T-helper 2 cell treated with Interferon-gamma antibody and Interleukin-4, amounts not matched to agents 5 μg/mL and 100 μg/mL, for 36 hours (primary cell): ENCODE measurements around the gene C5orf63.
A peak's percentile ranks its signal among the peaks of the same experiment; 100 is the strongest.
"Not testable (repeated sequence)": the region's sequence is repeated elsewhere in the genome, so short reads cannot be mapped to it uniquely, and the experiment has no call there.

Experiments
- DNase-seq: peaks from one replicate; pipeline ENCODE4 v3.0.0; 2021; ENCODE audit warnings: low spot score
- H3K27ac Mint-ChIP-seq: one replicate; pipeline ENCODE4 v1.8.0; 2021; ENCODE audit warnings: mild to moderate bottlenecking, mixed read lengths
- H3K27me3 Mint-ChIP-seq: one replicate; pipeline ENCODE4 v1.8.0; 2021; ENCODE audit warnings: low read depth, mixed read lengths
- H3K36me3 Mint-ChIP-seq: one replicate; pipeline ENCODE4 v1.8.0; 2021; ENCODE audit warnings: low read depth, mixed read lengths
- H3K4me1 Mint-ChIP-seq: one replicate; pipeline ENCODE4 v1.8.0; 2021; ENCODE audit warnings: low read depth, mixed read lengths
- H3K4me3 Mint-ChIP-seq: one replicate; pipeline ENCODE4 v1.8.0; 2022; ENCODE audit warnings: mild to moderate bottlenecking, moderate library complexity, mixed read lengths
- H3K9me3 Mint-ChIP-seq: one replicate; pipeline ENCODE4 v1.8.0; 2021; ENCODE audit warnings: mixed read lengths

Gene C5orf63

GRCh38 chr5:127031147-127031862, 42.0 kb downstream of the C5orf63 start:
- no peak for DNase-seq

DNA sequence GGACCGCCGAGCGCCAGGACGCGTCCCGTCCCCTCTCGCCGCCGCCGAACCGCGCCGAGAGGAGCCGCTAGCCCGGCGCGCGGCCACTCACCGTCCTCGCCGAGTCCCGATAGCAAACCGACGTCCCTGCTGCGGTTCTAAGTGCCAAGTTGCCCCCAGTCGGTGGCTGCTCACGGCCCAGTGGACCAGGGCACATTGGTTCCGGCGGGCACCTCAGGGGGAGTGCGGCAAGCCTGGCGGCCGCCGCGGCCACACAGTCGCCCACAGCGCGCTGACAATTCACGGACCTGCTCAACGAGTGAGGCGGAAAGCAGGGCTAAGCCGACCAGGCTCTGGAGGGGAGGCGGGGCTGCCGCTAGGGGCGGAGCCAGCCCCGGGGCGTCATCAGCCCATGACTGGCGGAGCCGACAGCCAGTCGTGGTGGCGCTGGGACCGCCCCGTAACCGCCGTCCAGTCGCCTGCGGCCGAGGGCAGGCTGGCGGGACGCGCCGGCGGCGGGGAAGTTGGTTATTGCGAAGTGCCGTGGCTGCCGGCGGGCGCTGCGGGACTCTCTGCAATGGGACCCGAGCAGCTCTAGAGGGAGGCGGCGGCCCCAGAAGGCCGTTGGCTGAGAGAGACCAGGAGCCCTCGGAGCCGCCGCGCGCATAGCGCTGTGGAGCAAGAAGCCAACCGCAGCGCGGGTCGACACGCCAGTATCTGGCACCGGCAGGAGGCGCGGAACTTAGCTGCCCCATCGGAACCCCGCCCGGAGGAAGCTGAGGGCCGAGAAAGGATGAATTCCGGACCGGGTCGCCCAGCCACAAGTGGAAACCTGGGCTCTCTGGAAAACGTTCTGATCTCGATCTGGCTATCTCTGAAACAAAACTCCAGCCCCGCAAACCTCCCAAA, 42.8 kb downstream of the C5orf63 start, which contains the start of gene MARCHF3:
TSS of gene MARCHF3 (minus strand) at position 300 of the 888 bp plus-strand sequence. CDS start 112,387 bp downstream, outside the sequence.
- DNase-seq = peak; percentile 97
- Mint-ChIP-seq H3K4me1 (peaks cover 9% of the 10 kb centered on the region), H3K27ac (peak within 1 kb of the TSS; percentile 61), H3K9me3 (no peaks in the 10 kb centered on the region), H3K36me3 (no peaks in the 10 kb centered on the region), H3K4me3 (peak within 1 kb of the TSS; percentile 90), H3K27me3 (peaks cover 53% of the 10 kb centered on the region)

More at GRCh38 chr5:127031147-127031862, 42.0 kb downstream of the C5orf63 start:
- Mint-ChIP-seq H3K4me3 (peak overlapping the region; percentile 90), H3K27me3 (peaks cover 51% of the 10 kb centered on the region), H3K4me1 (peaks cover 9% of the 10 kb centered on the region), H3K36me3 (no peaks in the 10 kb centered on the region), H3K27ac (peak overlapping the region; percentile 41), H3K9me3 (no peaks in the 10 kb centered on the region)

GRCh38 chr5:127029581-127030258, 43.6 kb downstream of the C5orf63 start:
- Mint-ChIP-seq H3K4me3 (peak overlapping the region; percentile 87), H3K9me3 (no peaks in the 10 kb centered on the region), H3K27me3 (peaks cover 55% of the 10 kb centered on the region), H3K27ac (peak overlapping the region; percentile 61), H3K36me3 (no peaks in the 10 kb centered on the region), H3K4me1 (peaks cover 9% of the 10 kb centered on the region)
- DNase-seq = peak; percentile 29

GRCh38 chr5:127028822-127029457, 44.4 kb downstream of the C5orf63 start:
- Mint-ChIP-seq H3K9me3 (no peaks in the 10 kb centered on the region), H3K27me3 (peaks cover 53% of the 10 kb centered on the region), H3K36me3 (no peaks in the 10 kb centered on the region), H3K27ac (no peak overlapping the region), H3K4me3 (peak overlapping the region; percentile 87), H3K4me1 (peaks cover 8% of the 10 kb centered on the region)
- DNase-seq = no peak

GRCh38 chr5:127027539-127027938, 45.8 kb downstream of the C5orf63 start:
- no peak overlapping the region for H3K4me3 Mint-ChIP-seq
- no peaks in the 10 kb centered on the region for H3K36me3 Mint-ChIP-seq
- H3K27me3 Mint-ChIP-seq = peaks cover 45% of the 10 kb centered on the region

GRCh38 chr5:127026166-127026565, 47.1 kb downstream of the C5orf63 start:
- Mint-ChIP-seq H3K27ac (no peak overlapping the region), H3K4me3 (no peak overlapping the region), H3K4me1 (peaks cover 6% of the 10 kb centered on the region), H3K27me3 (peaks cover 36% of the 10 kb centered on the region), H3K9me3 (no peaks in the 10 kb centered on the region), H3K36me3 (no peaks in the 10 kb centered on the region)
- DNase-seq = no peak

More at GRCh38 chr5:127027539-127027938, 45.8 kb downstream of the C5orf63 start:
- H3K4me1 Mint-ChIP-seq = peaks cover 8% of the 10 kb centered on the region
- H3K9me3 Mint-ChIP-seq = no peaks in the 10 kb centered on the region
- no peak for DNase-seq
- no peak overlapping the region for H3K27ac Mint-ChIP-seq

GRCh38 chr5:127025467-127025866, 47.8 kb downstream of the C5orf63 start:
- Mint-ChIP-seq H3K4me1 (peaks cover 6% of the 10 kb centered on the region), H3K9me3 (no peaks in the 10 kb centered on the region), H3K27ac (no peak overlapping the region), H3K27me3 (peaks cover 36% of the 10 kb centered on the region), H3K4me3 (no peak overlapping the region), H3K36me3 (no peaks in the 10 kb centered on the region)
- DNase-seq = no peak

- Mint-ChIP-seq H3K27ac (no peak overlapping the region), H3K27me3 (peaks cover 36% of the 10 kb centered on the region), H3K36me3 (no peaks in the 10 kb centered on the region), H3K4me3 (no peak overlapping the region), H3K4me1 (peaks cover 6% of the 10 kb centered on the region), H3K9me3 (no peaks in the 10 kb centered on the region)
- DNase-seq = no peak
Observed at GRCh38 chr5:127024821-127025220, 48.5 kb downstream of the C5orf63 start.

DNA sequence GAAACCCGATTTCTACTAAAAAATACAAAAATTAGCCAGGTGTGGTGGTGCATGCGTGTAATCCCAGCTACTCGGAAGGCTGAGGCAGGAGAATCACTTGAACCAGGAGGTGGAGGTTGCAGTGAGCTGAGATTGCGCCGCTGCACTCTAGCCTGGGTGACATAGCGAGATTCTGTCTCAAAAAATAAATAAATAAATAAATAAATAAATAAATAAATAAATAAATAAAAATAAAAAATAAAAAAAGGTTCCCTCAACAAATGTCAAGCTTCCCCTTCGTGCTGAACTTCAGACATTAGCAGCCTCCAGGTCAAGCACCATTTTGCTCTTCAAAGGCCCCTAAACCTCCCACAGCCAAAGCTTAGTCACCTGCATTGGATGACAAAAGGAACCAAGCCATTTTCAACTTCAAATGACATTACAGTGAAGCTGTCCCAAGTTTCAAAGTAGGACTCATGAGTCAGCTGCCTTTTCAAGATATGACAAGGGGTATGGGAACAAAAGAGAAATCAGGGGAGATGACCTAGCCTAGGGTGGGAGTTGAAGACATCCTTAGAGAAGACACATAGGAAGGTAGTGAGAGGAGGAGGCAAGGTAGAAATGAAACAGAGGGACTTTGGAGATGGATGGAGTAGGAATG, 49.6 kb downstream of the C5orf63 start:
- H3K9me3 Mint-ChIP-seq, H3K4me1 Mint-ChIP-seq, DNase-seq, H3K27ac Mint-ChIP-seq, H3K36me3 Mint-ChIP-seq, H3K4me3 Mint-ChIP-seq: not testable (repeated sequence)
- peaks cover 27% of the 10 kb centered on the region for H3K27me3 Mint-ChIP-seq

GRCh38 chr5:127022846-127023245, 50.5 kb downstream of the C5orf63 start:
- no peak for DNase-seq
- Mint-ChIP-seq H3K27me3 (peaks cover 23% of the 10 kb centered on the region), H3K4me3 (no peak overlapping the region), H3K4me1 (no peaks in the 10 kb centered on the region), H3K27ac (no peak overlapping the region), H3K9me3 (no peaks in the 10 kb centered on the region), H3K36me3 (no peaks in the 10 kb centered on the region)

DNA sequence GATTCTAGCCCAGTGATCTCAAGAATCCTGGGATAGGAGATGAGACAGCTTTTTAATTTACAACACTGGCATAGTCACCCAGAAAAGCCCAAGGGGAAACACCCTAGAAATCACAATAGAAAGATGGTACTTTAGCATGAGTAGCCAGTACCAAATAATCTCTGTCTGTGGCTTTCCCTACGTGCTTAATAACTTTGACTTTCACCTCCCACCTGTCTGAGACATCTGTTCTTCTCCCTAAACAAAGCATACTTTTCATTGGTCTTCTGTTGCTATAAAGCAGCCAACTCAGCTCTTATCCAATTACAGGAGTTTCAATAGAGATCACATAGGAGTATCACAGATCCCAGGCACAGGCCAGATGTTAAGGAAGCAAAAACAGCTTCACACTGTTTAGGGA, 53.4 kb downstream of the C5orf63 start:
- H3K4me1 Mint-ChIP-seq = no peaks in the 10 kb centered on the region
- H3K36me3 Mint-ChIP-seq = no peaks in the 10 kb centered on the region
- H3K27me3 Mint-ChIP-seq = peaks cover 3% of the 10 kb centered on the region
- no peak overlapping the region for H3K27ac Mint-ChIP-seq
- no peak for DNase-seq
- H3K9me3 Mint-ChIP-seq = no peaks in the 10 kb centered on the region
- H3K4me3 Mint-ChIP-seq = no peak overlapping the region

GRCh38 chr5:127016722-127017121, 56.6 kb downstream of the C5orf63 start:
- not testable (repeated sequence) for H3K36me3 Mint-ChIP-seq, H3K27ac Mint-ChIP-seq, H3K9me3 Mint-ChIP-seq, H3K4me3 Mint-ChIP-seq, H3K27me3 Mint-ChIP-seq, H3K4me1 Mint-ChIP-seq, DNase-seq

GRCh38 chr5:127015716-127016115, 57.6 kb downstream of the C5orf63 start:
- H3K4me3 Mint-ChIP-seq = no peak overlapping the region
- H3K9me3 Mint-ChIP-seq = no peaks in the 10 kb centered on the region
- no peak for DNase-seq
- no peaks in the 10 kb centered on the region for H3K27me3 Mint-ChIP-seq
- no peak overlapping the region for H3K27ac Mint-ChIP-seq
- H3K36me3 Mint-ChIP-seq = no peaks in the 10 kb centered on the region
- no peaks in the 10 kb centered on the region for H3K4me1 Mint-ChIP-seq
